ENCODE measurements around the gene RFPL4AL1.
"Not testable (repeated sequence)": the region's sequence is repeated elsewhere in the genome, so short reads cannot be mapped to it uniquely, and the experiment has no call there.

GRCh38 chr19:55758797-55759196 is 10.1 kb upstream of the RFPL4AL1 start, which contains the start of gene RFPL4A:
- TF ChIP-seq, protein P1, sequence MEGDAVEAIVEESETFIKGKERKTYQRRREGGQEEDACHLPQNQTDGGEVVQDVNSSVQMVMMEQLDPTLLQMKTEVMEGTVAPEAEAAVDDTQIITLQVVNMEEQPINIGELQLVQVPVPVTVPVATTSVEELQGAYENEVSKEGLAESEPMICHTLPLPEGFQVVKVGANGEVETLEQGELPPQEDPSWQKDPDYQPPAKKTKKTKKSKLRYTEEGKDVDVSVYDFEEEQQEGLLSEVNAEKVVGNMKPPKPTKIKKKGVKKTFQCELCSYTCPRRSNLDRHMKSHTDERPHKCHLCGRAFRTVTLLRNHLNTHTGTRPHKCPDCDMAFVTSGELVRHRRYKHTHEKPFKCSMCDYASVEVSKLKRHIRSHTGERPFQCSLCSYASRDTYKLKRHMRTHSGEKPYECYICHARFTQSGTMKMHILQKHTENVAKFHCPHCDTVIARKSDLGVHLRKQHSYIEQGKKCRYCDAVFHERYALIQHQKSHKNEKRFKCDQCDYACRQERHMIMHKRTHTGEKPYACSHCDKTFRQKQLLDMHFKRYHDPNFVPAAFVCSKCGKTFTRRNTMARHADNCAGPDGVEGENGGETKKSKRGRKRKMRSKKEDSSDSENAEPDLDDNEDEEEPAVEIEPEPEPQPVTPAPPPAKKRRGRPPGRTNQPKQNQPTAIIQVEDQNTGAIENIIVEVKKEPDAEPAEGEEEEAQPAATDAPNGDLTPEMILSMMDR (IDR thresholded peaks at IDR 0.05): not testable (repeated sequence)
- TF ChIP-seq EP300 (IDR thresholded peaks at IDR 0.05): not testable (repeated sequence)
